ENCODE results near the gene HGS. TPM values are rescaled to one million over a fixed set of nuclear protein-coding genes. Genes with fewer than 3 reads are reported as not detected.

HGS gene
- total RNA-seq, 1 donor from 2014 or later = 88.3 TPM

- Histone ChIP-seq H3K27ac (no peak overlapping the region), H3K4me3 (no peak overlapping the region)
- no peak for DNase-seq
Measured at GRCh38 chr17:81659038-81659437, 24.8 kb upstream of the HGS start.

GRCh38 chr17:81660441-81660840 is 23.4 kb upstream of the HGS start:
- no peak for TF ChIP-seq CTCF (IDR thresholded peaks at IDR 0.05)
- intact Hi-C loops (cut with DNase I) = no loop called here
- Histone ChIP-seq H3K27me3 (no peaks in the 10 kb centered on the region), H3K9me3 (no peaks in the 10 kb centered on the region), H3K4me1 (peaks cover 8% of the 10 kb centered on the region), H3K4me3 (no peak overlapping the region), H3K27ac (no peak overlapping the region), H3K36me3 (no peaks in the 10 kb centered on the region)
- ATAC-seq (no peak), DNase-seq (no peak)

More at GRCh38 chr17:81659038-81659437, 24.8 kb upstream of the HGS start:
- Histone ChIP-seq H3K9me3 (no peaks in the 10 kb centered on the region), H3K4me1 (no peaks in the 10 kb centered on the region), H3K36me3 (no peaks in the 10 kb centered on the region), H3K27me3 (no peaks in the 10 kb centered on the region)
- peak; percentile 34 for ATAC-seq
- TF ChIP-seq CTCF (IDR thresholded peaks at IDR 0.05) = no peak
- intact Hi-C loops (cut with DNase I) = no loop called here

GRCh38 chr17:81662002-81662401 is 21.8 kb upstream of the HGS start:
- no peak for DNase-seq
- Histone ChIP-seq H3K36me3 (no peaks in the 10 kb centered on the region), H3K27ac (no peak overlapping the region), H3K27me3 (no peaks in the 10 kb centered on the region), H3K9me3 (no peaks in the 10 kb centered on the region), H3K4me3 (no peak overlapping the region), H3K4me1 (peaks cover 13% of the 10 kb centered on the region)
- intact Hi-C loops (cut with DNase I) = no loop called here
- TF ChIP-seq CTCF (IDR thresholded peaks at IDR 0.05) = no peak
- no peak for ATAC-seq

- Histone ChIP-seq H3K27ac (no peak overlapping the region), H3K36me3 (peaks cover 6% of the 10 kb centered on the region), H3K4me1 (peaks cover 25% of the 10 kb centered on the region), H3K27me3 (no peaks in the 10 kb centered on the region), H3K4me3 (no peak overlapping the region), H3K9me3 (no peaks in the 10 kb centered on the region)
- DNase-seq (no peak), ATAC-seq (no peak)
- no peak for TF ChIP-seq CTCF (IDR thresholded peaks at IDR 0.05)
- intact Hi-C loops (cut with DNase I) = no loop called here
Measured at GRCh38 chr17:81664051-81664470, 19.8 kb upstream of the HGS start.

GRCh38 chr17:81665205-81666091 is 18.4 kb upstream of the HGS start:
- Histone ChIP-seq H3K27ac (peak overlapping the region; percentile 92), H3K27me3 (no peaks in the 10 kb centered on the region), H3K36me3 (peaks cover 17% of the 10 kb centered on the region), H3K9me3 (no peaks in the 10 kb centered on the region), H3K4me1 (peaks cover 25% of the 10 kb centered on the region), H3K4me3 (peak overlapping the region; percentile 99)
- peak; percentile 45 for ATAC-seq
- intact Hi-C loops (cut with DNase I) = no loop called here
- TF ChIP-seq CTCF (IDR thresholded peaks at IDR 0.05) = no peak
- peak; percentile 78 for DNase-seq

Data from upper lobe of right lung (tissue), 1 donor.